22Rv1 (cell line): Measurements from ENCODE around the gene FIG4.

Source experiments
- ZFX ChIP-seq: fragments of 450-650 bp; IDR thresholded peaks from 2 replicates; pipeline ENCODE4 v1.6.1; 2017; ENCODE audit warnings: antibody characterized with exemption, borderline replicate concordance
- TF ChIP-seq, protein P1 (sequence below): fragments of 450-650 bp; IDR thresholded peaks from 2 replicates; pipeline ENCODE4 v1.5.1; 2017; ENCODE audit warnings: mild to moderate bottlenecking

GRCh38 chr6:109782491-109782999, 91.4 kb downstream of the FIG4 start:
- TF ChIP-seq, protein P1, sequence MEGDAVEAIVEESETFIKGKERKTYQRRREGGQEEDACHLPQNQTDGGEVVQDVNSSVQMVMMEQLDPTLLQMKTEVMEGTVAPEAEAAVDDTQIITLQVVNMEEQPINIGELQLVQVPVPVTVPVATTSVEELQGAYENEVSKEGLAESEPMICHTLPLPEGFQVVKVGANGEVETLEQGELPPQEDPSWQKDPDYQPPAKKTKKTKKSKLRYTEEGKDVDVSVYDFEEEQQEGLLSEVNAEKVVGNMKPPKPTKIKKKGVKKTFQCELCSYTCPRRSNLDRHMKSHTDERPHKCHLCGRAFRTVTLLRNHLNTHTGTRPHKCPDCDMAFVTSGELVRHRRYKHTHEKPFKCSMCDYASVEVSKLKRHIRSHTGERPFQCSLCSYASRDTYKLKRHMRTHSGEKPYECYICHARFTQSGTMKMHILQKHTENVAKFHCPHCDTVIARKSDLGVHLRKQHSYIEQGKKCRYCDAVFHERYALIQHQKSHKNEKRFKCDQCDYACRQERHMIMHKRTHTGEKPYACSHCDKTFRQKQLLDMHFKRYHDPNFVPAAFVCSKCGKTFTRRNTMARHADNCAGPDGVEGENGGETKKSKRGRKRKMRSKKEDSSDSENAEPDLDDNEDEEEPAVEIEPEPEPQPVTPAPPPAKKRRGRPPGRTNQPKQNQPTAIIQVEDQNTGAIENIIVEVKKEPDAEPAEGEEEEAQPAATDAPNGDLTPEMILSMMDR = no peak
- no peak for TF ChIP-seq ZFX
